ENCODE data around the gene REL.
"Not testable (repeated sequence)": the region's sequence is repeated elsewhere in the genome, so short reads cannot be mapped to it uniquely, and the experiment has no call there.

The REL gene

DNA sequence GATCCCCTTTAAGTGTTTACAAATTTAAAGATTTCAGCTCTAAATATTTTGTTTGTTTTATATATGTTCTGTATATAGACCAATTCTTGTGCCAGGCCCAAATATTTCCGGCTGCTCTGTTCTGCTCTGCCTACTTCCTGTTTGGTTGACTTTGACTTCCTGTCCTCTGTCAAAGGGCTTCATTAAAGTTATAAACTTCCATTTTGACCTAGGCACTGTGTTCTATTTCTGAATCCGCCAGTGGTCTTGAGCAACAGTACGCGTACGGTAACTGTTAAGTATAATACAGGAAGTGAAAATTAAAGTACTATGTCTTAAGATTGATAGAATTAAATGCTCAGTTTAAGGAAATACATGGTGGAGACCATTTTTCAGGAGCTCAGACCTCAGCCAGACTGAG lies 13.5 kb upstream of the REL start:
- no peak for DNase-seq (ENCODE audit: low read depth in 2 of 2)

- DNase-seq (ENCODE audit: low read depth in 2 of 2) = no peak
These were observed 12.6 kb upstream of the REL start for GRCh38 chr2:60868589-60869273.

- DNase-seq (ENCODE audit: low read depth in 2 of 2) = no peak
These were observed 8.9 kb upstream of the REL start for GRCh38 chr2:60872510-60872928.

GRCh38 chr2:60873381-60873780 lies 8.0 kb upstream of the REL start:
- no peak for DNase-seq (ENCODE audit: low read depth in 2 of 2)

DNA sequence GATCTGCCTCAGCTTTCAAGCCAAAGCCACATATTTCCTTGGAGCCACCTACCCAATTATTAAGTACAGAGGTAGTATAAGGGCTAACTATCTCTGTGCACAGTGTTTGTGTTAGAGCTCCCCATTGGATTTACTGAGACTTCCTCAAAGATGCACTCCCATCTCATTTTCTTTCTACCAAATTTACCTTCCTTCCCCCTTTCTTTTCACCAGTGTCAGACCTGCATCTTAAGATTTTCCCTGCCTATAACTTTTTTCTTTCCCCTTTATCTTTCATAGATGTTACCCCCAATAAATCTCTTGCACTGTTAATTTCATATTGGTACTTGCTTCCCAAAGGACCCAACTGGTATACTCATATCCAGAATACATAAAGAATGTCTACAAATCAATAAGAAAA lies 5.9 kb upstream of the REL start:
- no peak for DNase-seq (ENCODE audit: low read depth in 2 of 2)

GRCh38 chr2:60880643-60881046 lies 729 bp upstream of the REL start:
- no peak for DNase-seq (ENCODE audit: low read depth in 2 of 2)

DNA sequence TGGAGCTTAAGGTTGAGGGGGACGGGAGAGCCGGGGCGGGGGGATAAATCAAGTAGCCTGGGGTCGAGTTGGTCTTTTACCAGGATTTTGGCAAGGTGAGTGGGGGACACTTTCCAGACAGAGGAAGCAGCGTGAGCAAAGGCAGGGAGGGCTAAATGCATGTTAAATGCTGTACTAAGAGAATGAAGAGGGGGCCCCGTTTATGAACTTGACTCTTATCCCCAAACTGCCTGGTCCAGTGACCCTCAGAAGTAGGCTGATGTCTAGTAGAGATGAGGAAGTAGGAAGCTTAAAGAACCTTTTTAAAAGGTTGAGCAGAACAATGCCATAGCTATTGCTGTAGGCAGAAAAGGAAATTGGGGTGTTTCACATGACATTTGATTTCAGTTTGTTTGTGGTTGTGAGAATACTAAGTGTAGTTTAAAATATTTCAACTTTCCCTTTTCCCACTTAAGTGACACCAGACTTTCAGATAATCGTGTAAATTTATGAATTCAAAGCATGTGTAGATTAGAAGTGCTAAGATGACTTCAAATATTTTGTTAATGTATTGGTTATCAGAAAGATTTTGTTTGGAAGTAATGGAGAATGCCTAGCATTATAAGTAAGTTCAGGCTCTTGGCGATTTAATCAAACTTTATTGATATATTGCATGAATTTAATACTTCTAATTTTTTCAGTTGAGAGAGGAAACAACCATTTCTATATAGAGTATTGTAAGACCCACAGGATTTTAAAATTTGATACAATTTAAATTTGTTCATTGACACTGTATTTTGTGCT lies 1.8 kb downstream of the REL start:
- no peak for DNase-seq (ENCODE audit: low read depth in 2 of 2)

- DNase-seq (ENCODE audit: low read depth in 2 of 2) = no peak
These were observed 2.5 kb downstream of the REL start for GRCh38 chr2:60883896-60884295.

GRCh38 chr2:60884800-60885199 lies 3.4 kb downstream of the REL start:
- DNase-seq (ENCODE audit: low read depth in 2 of 2) = no peak

DNA sequence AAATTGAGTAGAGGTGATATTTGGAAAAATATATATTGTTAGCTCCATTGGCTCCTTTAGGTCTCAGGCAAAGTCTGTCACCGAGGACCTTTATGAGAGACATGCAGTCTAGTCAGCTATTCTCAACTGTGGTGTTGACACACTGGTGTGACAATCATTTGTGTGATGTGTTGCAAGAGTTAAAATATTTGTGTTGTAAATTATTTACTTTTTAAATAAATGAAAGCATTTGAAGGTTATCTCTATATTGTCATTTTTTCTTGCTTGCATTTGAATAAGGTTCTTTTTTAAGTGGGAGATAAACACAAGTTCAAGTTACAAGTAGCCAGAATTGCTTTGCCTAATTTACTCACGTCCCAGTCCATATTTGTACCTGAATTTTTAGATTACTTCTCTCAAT lies 4.3 kb downstream of the REL start:
- no peak for DNase-seq (ENCODE audit: low read depth in 2 of 2)

GRCh38 chr2:60886991-60887390 lies 5.6 kb downstream of the REL start:
- DNase-seq (ENCODE audit: low read depth in 2 of 2) = no peak

- no peak for DNase-seq (ENCODE audit: low read depth in 2 of 2)
These were observed 7.5 kb downstream of the REL start for GRCh38 chr2:60888853-60889252.

DNA sequence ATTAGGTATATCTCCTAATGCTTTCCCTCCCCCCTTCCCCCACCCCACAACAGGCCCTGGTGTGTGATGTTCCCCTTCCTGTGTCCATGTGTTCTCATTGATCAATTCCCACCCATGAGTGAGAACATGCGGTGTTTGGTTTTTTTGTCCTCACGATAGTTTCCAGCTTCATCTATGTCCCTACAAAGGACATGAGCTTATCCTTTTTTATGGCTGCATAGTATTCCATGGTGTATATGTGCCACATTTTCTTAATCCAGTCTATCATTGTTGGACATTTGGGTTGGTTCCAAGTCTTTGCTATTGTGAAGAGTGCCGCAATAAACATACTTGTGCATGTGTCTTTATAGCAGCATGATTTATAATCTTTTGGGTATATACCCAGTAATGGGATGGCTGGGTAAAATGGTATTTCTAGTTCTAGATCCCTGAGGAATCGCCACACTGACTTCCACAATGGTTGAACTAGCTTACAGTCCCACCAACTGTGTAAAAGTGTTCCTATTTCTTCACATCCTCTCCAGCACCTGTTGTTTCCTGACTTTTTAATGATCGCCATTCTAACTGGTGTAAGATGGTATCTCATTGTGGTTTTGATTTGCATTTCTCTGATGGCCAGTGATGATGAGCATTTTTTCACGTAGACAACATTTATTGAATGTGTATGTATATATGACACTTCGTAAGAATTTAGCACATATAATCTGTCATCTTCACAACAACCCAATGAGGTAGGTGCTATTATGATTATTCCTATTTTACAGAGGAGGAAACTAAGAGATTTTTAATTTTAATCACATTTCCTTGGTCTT lies 8.4 kb downstream of the REL start:
- DNase-seq (ENCODE audit: low read depth in 2 of 2) = not testable (repeated sequence)

- DNase-seq (ENCODE audit: low read depth in 2 of 2) = no peak
These were observed 9.0 kb downstream of the REL start for GRCh38 chr2:60890393-60890707.

- DNase-seq (ENCODE audit: low read depth in 2 of 2) = no peak
These were observed 9.8 kb downstream of the REL start for GRCh38 chr2:60891180-60891579.

- no peak for DNase-seq (ENCODE audit: low read depth in 2 of 2)
These were observed 17.2 kb downstream of the REL start for GRCh38 chr2:60898567-60898966.

DNA sequence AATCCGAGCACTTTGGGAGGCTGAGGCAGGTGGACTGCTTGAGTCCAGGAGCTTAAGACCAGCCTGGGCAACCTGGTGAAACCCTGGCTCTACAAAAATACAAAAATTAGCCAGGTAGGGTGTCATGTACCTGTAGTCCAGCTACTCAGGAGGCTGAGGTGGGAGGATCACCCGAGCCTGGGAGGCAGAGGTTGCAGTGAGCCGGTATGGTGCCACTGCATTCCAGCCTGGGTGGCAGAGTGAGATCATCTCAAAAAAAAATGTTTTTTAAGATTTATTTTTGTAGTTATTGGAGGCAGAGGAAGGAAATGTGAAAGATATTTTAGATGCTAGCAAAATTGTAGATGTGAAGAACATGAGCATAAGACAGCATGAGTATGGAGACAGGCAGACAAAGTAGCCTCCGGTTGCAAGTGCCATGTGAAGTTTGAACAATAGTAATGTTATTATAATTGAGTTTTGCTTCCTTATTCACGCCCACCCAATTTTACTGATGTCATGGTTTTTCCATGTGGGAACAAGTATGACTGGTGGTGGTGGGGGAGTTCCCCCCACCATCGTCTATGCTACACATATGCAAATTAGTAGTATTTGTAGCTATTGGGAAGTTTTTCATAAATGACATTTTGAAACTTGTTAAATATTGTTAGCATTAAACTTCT lies 18.0 kb downstream of the REL start:
- peak; percentile 17 to 42 for DNase-seq (ENCODE audit: low read depth in 2 of 2)

GRCh38 chr2:60899892-60900249 lies 18.5 kb downstream of the REL start:
- no peak for DNase-seq (ENCODE audit: low read depth in 2 of 2)

DNA sequence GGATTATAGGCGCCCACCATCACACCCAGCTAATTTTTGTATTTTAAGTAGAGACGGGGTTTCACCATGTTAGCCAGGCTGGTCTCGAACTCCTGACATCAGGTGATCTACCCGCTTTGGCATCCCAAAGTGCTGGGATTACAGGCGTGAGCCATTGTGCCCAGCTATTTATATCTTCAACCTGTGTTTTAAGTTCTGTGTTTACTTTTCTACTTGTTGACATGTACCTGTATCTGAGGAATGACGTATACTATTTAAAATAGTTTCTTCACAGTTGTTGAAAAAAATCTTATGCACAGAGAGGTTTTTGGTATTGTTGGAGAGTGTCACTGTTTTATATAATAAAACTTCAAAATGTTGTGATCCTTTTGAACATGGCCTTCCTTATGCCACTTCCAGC lies 19.9 kb downstream of the REL start:
- DNase-seq (ENCODE audit: low read depth in 2 of 2) = not testable (repeated sequence)

- DNase-seq (ENCODE audit: low read depth in 2 of 2) = not testable (repeated sequence)
These were observed 24.5 kb downstream of the REL start for GRCh38 chr2:60905867-60906266.

DNA sequence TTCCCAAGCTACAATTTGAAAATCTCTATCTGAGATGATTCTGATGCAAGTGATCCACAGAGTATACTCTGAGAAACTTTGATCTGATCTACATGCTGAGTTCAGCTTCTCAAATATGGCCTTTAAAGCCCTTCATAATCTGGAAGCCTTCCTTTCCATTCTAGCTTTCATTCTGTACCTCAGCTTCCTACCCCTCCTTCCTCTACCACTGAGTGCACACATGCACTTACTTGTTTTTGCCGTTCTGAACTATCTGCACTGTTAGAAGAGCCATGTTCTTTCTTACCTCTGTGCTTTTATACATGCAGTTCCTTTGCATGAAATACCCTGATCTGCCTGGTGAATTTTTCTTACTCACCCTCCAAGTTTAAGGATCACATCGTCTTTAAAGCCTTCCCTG lies 25.0 kb downstream of the REL start:
- no peak for DNase-seq (ENCODE audit: low read depth in 2 of 2)

DNA sequence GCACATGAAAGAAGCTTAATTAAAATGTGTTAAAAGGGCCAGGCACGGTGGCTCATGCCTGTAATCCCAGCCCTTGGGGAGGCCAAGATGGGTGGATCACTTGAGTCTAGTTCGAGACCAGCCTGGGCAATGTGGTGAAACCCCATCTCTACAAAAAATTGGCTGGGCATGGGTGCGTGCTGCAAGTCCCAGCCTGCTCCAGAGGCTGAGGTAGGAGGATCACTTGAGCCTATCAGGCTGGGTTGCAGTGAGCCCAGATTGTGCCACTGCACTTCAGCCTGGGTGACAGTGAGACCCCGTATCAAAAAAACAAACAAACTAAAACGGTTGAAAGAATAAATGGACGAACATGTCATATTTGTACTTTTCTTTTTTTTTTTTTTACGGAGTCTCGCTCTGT lies 26.0 kb downstream of the REL start:
- no peak for DNase-seq (ENCODE audit: low read depth in 2 of 2)
